ENCODE results near the gene ADGRL3. TPM values are rescaled to one million over a fixed set of nuclear protein-coding genes. Genes with fewer than 3 reads are reported as not detected.
"Not testable (repeated sequence)": the region's sequence is repeated elsewhere in the genome, so short reads cannot be mapped to it uniquely, and the experiment has no call there.

The ADGRL3 gene
- total RNA-seq, 1 donor from 2014 or later = not detected

GRCh38 chr4:61762722-61763627, 562.8 kb downstream of the ADGRL3 start:
- H3K36me3 Mint-ChIP-seq (ENCODE audit: low read depth) = no peaks in the 10 kb centered on the region
- no peak overlapping the region for H3K27ac Mint-ChIP-seq
- no peak overlapping the region for H3K4me3 Mint-ChIP-seq
- intact Hi-C loops (cut with micrococcal nuclease) = no loop called here
- no peak for DNase-seq (ENCODE audit: low spot score)
- no peaks in the 10 kb centered on the region for H3K27me3 Mint-ChIP-seq (ENCODE audit: insufficient read depth)
- peaks cover 23% of the 10 kb centered on the region for H3K9me3 Mint-ChIP-seq
- H3K4me1 Mint-ChIP-seq (ENCODE audit: low read depth) = no peaks in the 10 kb centered on the region

- peaks cover 23% of the 10 kb centered on the region for H3K9me3 Mint-ChIP-seq
- intact Hi-C loops (cut with micrococcal nuclease) = no loop called here
- H3K36me3 Mint-ChIP-seq (ENCODE audit: low read depth) = no peaks in the 10 kb centered on the region
- no peak overlapping the region for H3K4me3 Mint-ChIP-seq
- no peaks in the 10 kb centered on the region for H3K27me3 Mint-ChIP-seq (ENCODE audit: insufficient read depth)
- DNase-seq (ENCODE audit: low spot score) = no peak
- H3K4me1 Mint-ChIP-seq (ENCODE audit: low read depth) = no peaks in the 10 kb centered on the region
- no peak overlapping the region for H3K27ac Mint-ChIP-seq
Observed at GRCh38 chr4:61763682-61764081, 563.6 kb downstream of the ADGRL3 start.

GRCh38 chr4:61764090-61764489, 564.0 kb downstream of the ADGRL3 start:
- peaks cover 23% of the 10 kb centered on the region for H3K9me3 Mint-ChIP-seq
- H3K4me3 Mint-ChIP-seq; H3K4me1 Mint-ChIP-seq (ENCODE audit: low read depth); H3K36me3 Mint-ChIP-seq (ENCODE audit: low read depth); DNase-seq (ENCODE audit: low spot score); H3K27me3 Mint-ChIP-seq (ENCODE audit: insufficient read depth); H3K27ac Mint-ChIP-seq; intact Hi-C loops (cut with micrococcal nuclease): not testable (repeated sequence)

GRCh38 chr4:61769444-61770167, 569.5 kb downstream of the ADGRL3 start:
- H3K27ac Mint-ChIP-seq; H3K4me1 Mint-ChIP-seq (ENCODE audit: low read depth); H3K27me3 Mint-ChIP-seq (ENCODE audit: insufficient read depth); H3K4me3 Mint-ChIP-seq; H3K36me3 Mint-ChIP-seq (ENCODE audit: low read depth); DNase-seq (ENCODE audit: low spot score); intact Hi-C loops (cut with micrococcal nuclease): not testable (repeated sequence)
- H3K9me3 Mint-ChIP-seq = peaks cover 25% of the 10 kb centered on the region

- Mint-ChIP-seq H3K4me3 (no peak overlapping the region), H3K36me3 (ENCODE audit: low read depth) (no peaks in the 10 kb centered on the region), H3K27ac (no peak overlapping the region), H3K4me1 (ENCODE audit: low read depth) (no peaks in the 10 kb centered on the region), H3K27me3 (ENCODE audit: insufficient read depth) (no peaks in the 10 kb centered on the region), H3K9me3 (peaks cover 25% of the 10 kb centered on the region)
- intact Hi-C loops (cut with micrococcal nuclease) = no loop called here
- DNase-seq (ENCODE audit: low spot score) = no peak
Observed at GRCh38 chr4:61770456-61770855, 570.3 kb downstream of the ADGRL3 start.

GRCh38 chr4:61771056-61771455, 570.9 kb downstream of the ADGRL3 start:
- H3K9me3 Mint-ChIP-seq = peaks cover 21% of the 10 kb centered on the region
- H3K27me3 Mint-ChIP-seq (ENCODE audit: insufficient read depth) = no peaks in the 10 kb centered on the region
- DNase-seq (ENCODE audit: low spot score) = no peak
- no peaks in the 10 kb centered on the region for H3K4me1 Mint-ChIP-seq (ENCODE audit: low read depth)
- intact Hi-C loops (cut with micrococcal nuclease) = no loop called here
- H3K36me3 Mint-ChIP-seq (ENCODE audit: low read depth) = no peaks in the 10 kb centered on the region
- no peak overlapping the region for H3K27ac Mint-ChIP-seq
- H3K4me3 Mint-ChIP-seq = no peak overlapping the region

- H3K9me3 Mint-ChIP-seq = peaks cover 15% of the 10 kb centered on the region
Observed at GRCh38 chr4:61772126-61772525, 572.0 kb downstream of the ADGRL3 start.

GRCh38 chr4:61773655-61774245, 573.6 kb downstream of the ADGRL3 start:
- Mint-ChIP-seq H3K27me3 (ENCODE audit: insufficient read depth) (no peaks in the 10 kb centered on the region), H3K36me3 (ENCODE audit: low read depth) (no peaks in the 10 kb centered on the region), H3K27ac (no peak overlapping the region), H3K4me3 (no peak overlapping the region), H3K4me1 (ENCODE audit: low read depth) (no peaks in the 10 kb centered on the region), H3K9me3 (peaks cover 10% of the 10 kb centered on the region)
- intact Hi-C loops (cut with micrococcal nuclease) = no loop called here
- DNase-seq (ENCODE audit: low spot score) = no peak

More at GRCh38 chr4:61772126-61772525, 572.0 kb downstream of the ADGRL3 start:
- Mint-ChIP-seq H3K36me3 (ENCODE audit: low read depth) (no peaks in the 10 kb centered on the region), H3K27ac (no peak overlapping the region), H3K4me1 (ENCODE audit: low read depth) (no peaks in the 10 kb centered on the region), H3K27me3 (ENCODE audit: insufficient read depth) (no peaks in the 10 kb centered on the region), H3K4me3 (no peak overlapping the region)
- no peak for DNase-seq (ENCODE audit: low spot score)
- intact Hi-C loops (cut with micrococcal nuclease) = no loop called here

GRCh38 chr4:61782133-61782532, 582.0 kb downstream of the ADGRL3 start:
- intact Hi-C loops (cut with micrococcal nuclease) = no loop called here
- Mint-ChIP-seq H3K27me3 (ENCODE audit: insufficient read depth) (no peaks in the 10 kb centered on the region), H3K4me1 (ENCODE audit: low read depth) (no peaks in the 10 kb centered on the region), H3K4me3 (no peak overlapping the region), H3K36me3 (ENCODE audit: low read depth) (no peaks in the 10 kb centered on the region), H3K27ac (no peak overlapping the region), H3K9me3 (peaks cover 6% of the 10 kb centered on the region)
- DNase-seq (ENCODE audit: low spot score) = no peak

- H3K4me1 Mint-ChIP-seq (ENCODE audit: low read depth) = no peaks in the 10 kb centered on the region
- DNase-seq (ENCODE audit: low spot score) = no peak
- H3K9me3 Mint-ChIP-seq = peaks cover 6% of the 10 kb centered on the region
- no peaks in the 10 kb centered on the region for H3K27me3 Mint-ChIP-seq (ENCODE audit: insufficient read depth)
- no peak overlapping the region for H3K4me3 Mint-ChIP-seq
- intact Hi-C loops (cut with micrococcal nuclease) = no loop called here
- no peaks in the 10 kb centered on the region for H3K36me3 Mint-ChIP-seq (ENCODE audit: low read depth)
- H3K27ac Mint-ChIP-seq = no peak overlapping the region
Observed at GRCh38 chr4:61783050-61783449, 582.9 kb downstream of the ADGRL3 start.

- intact Hi-C loops (cut with micrococcal nuclease) = no loop called here
- Mint-ChIP-seq H3K36me3 (ENCODE audit: low read depth) (no peaks in the 10 kb centered on the region), H3K27ac (no peak overlapping the region), H3K4me1 (ENCODE audit: low read depth) (no peaks in the 10 kb centered on the region), H3K27me3 (ENCODE audit: insufficient read depth) (no peaks in the 10 kb centered on the region), H3K4me3 (no peak overlapping the region), H3K9me3 (peaks cover 4% of the 10 kb centered on the region)
- no peak for DNase-seq (ENCODE audit: low spot score)
Observed at GRCh38 chr4:61785761-61786160, 585.6 kb downstream of the ADGRL3 start.

GRCh38 chr4:61786211-61786610, 586.1 kb downstream of the ADGRL3 start:
- Mint-ChIP-seq H3K4me1 (ENCODE audit: low read depth) (no peaks in the 10 kb centered on the region), H3K27me3 (ENCODE audit: insufficient read depth) (no peaks in the 10 kb centered on the region), H3K4me3 (no peak overlapping the region), H3K27ac (no peak overlapping the region), H3K9me3 (peaks cover 7% of the 10 kb centered on the region), H3K36me3 (ENCODE audit: low read depth) (no peaks in the 10 kb centered on the region)
- no peak for DNase-seq (ENCODE audit: low spot score)
- intact Hi-C loops (cut with micrococcal nuclease) = no loop called here

- H3K36me3 Mint-ChIP-seq (ENCODE audit: low read depth) = no peaks in the 10 kb centered on the region
- H3K4me1 Mint-ChIP-seq (ENCODE audit: low read depth) = no peaks in the 10 kb centered on the region
- H3K9me3 Mint-ChIP-seq = peaks cover under 1% of the 10 kb centered on the region
- intact Hi-C loops (cut with micrococcal nuclease) = no loop called here
- H3K27ac Mint-ChIP-seq = no peak overlapping the region
- no peaks in the 10 kb centered on the region for H3K27me3 Mint-ChIP-seq (ENCODE audit: insufficient read depth)
- DNase-seq (ENCODE audit: low spot score) = no peak
- no peak overlapping the region for H3K4me3 Mint-ChIP-seq
Observed at GRCh38 chr4:61795998-61796397, 595.9 kb downstream of the ADGRL3 start.

Data from activated T-helper 1 cell treated with anti-CD3 and anti-CD28 coated beads, Interleukin-12 subunit alpha, Interleukin-12 subunit beta, Interleukin-2, Interleukin-4 antibody, amounts not matched to agents 30 ng/mL and 10 ng/mL and 1 ng/mL, durations not matched to agents 14 hours and 24 hours and 36 hours (primary cell).